Bone marrow (tissue), 2 donors: ENCODE data around the gene SKI.

Experiments
- DNase-seq, 2 donors: peaks; one replicate each; lab custom pipeline; 2025; lab: John Stamatoyannopoulos, UW

The SKI gene

DNA sequence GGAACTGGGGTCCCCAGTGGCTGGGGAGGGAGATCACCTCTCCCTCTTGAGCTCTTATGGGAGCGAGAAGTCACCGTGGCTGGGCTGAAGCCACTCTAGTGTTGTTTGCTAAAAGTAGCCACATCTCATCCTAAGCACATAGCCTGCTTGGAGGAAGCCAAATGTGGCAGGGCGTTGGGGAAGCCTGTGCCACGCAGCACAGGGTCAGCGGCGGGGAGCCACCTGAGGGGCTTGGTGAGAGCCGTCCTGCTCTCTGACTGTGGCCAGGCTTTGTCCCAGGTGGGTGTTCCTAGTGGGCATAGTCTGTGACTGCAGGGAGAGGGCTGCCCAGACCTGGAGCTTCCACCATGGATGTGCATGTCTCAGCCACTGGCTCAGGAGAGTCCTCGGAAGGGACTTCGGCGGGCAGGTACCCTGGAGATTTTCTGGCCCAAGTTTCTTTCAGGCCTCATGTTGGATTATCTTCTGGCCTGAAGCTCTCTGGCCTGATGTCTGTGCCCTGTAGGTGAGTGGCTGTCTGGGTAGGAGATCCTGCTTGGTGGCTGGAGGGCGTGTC is 124.3 kb downstream of the SKI start:
- DNase-seq, result no peak

- DNase-seq, result no peak
Observed at GRCh38 chr1:2352897-2353550, 124.9 kb downstream of the SKI start.

- DNase-seq, result no peak
Observed at GRCh38 chr1:2353551-2354438, 125.7 kb downstream of the SKI start.

GRCh38 chr1:2354511-2355372 is 126.6 kb downstream of the SKI start:
- DNase-seq, result no peak

DNA sequence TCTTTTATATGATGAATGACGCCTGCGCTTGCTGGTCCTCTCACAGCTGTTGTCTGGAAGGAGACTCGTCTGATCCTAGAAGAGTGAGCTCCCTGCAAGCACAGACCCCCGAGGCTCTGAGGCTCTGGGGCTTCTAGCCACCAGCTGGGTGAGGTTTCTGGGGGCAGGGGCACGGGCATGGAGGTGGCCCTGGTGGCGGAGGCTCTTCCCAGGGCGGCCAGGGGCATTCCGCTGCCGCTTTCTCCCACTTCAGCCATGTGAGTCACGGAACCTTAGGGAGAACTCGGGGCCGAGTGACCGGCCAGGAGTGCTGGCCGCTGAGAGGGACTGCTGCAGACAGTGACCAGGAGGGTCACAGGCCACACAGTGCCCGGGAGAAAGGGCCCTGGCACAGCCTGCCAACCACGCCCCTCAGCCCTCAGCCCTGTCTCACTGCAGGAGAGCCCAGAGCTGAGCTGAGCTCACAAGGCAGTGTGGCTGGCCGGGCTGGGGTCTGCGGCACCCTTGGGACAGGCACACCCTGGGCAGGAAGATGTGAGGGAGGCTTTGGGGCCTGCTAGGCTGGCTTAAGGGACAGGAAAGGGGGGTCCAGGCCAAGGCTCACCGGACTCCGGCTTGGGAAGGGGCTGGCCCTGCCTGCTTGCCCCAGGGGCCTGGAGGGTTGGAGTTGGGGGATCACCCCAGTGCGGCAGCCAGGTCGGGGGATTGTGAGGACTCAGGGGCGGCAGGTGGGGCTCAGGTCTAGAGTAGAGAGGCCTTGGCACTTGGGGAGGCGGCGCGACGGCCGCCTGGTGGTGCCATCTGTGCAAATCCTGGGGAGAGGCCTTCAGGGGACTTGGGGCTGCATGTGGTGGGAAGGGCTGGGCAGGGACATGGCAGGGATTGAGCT is 127.5 kb downstream of the SKI start:
- no peak for DNase-seq

DNA sequence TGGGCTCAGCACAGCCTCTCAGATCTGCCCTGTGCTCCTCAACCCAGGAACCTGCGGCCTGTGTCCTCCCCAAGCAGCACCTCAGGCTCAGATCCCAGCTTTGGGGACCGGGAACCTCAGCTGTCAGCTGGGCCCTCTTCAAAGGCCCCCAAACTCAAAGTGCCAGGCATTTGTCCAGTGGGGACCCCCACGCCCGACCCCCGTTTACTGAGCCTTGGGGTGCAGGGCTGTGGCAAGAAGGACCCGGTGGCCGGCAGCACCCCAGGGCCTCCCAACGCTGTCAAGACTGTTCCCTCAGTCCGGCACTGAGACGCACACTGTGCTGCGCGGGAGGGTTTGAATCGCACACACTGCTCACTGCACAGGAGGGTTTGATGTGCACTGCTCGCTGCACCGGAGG is 128.3 kb downstream of the SKI start:
- DNase-seq, result no peak

GRCh38 chr1:2356911-2357845 is 129.1 kb downstream of the SKI start:
- no peak for DNase-seq

DNA sequence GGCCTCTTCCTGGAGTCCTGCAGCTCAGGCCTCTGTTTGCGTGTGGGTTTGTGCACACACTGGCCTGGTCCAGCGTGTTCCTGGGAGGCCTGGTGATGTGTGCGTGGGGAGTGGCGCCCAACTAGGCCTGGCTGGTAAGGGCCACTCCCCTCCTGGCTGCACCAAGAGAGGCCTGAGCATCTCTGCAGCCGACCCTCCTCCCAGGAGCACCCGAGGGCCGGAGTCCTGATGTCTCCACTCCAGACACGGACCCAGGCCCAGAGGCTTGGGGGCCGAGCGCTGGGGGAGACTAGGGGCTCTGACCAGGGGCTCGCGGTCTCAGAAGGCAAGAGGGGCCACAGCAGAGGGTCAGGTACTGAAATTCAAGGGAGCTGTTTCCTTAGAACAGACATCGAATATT is 130.0 kb downstream of the SKI start:
- DNase-seq, result no peak

GRCh38 chr1:2358651-2359640 is 130.8 kb downstream of the SKI start:
- no peak for DNase-seq
